GM20431 (cell line): Measurements from ENCODE around the gene PKMYT1.
"Not testable (repeated sequence)": the region's sequence is repeated elsewhere in the genome, so short reads cannot be mapped to it uniquely, and the experiment has no call there.

Source experiments
- in situ Hi-C: fragments of 300-500 bp; cut with MseI, MboI; formaldehyde crosslinking; loops from one replicate; pipeline ENCODE4 v1.15.0; 2020; ENCODE audit warnings: low sequenced_read_pairs; ENCODE audit not compliant: unreplicated experiment

The PKMYT1 gene

GRCh38 chr16:2942045-2942444 is 38.2 kb downstream of the PKMYT1 start:
- in situ Hi-C loops: no loop called here

- in situ Hi-C loops: no loop called here
These were observed 40.3 kb downstream of the PKMYT1 start for GRCh38 chr16:2939968-2940367.

- in situ Hi-C loops: no loop called here
These were observed 42.0 kb downstream of the PKMYT1 start for GRCh38 chr16:2938206-2938605.

GRCh38 chr16:2937170-2937569 is 43.1 kb downstream of the PKMYT1 start:
- in situ Hi-C loops: no loop called here

GRCh38 chr16:2936436-2937011 is 43.7 kb downstream of the PKMYT1 start:
- in situ Hi-C loops: no loop called here

GRCh38 chr16:2934450-2934849 is 45.8 kb downstream of the PKMYT1 start:
- in situ Hi-C loops: no loop called here

- in situ Hi-C loops: no loop called here
These were observed 46.5 kb downstream of the PKMYT1 start for GRCh38 chr16:2933701-2934100.

GRCh38 chr16:2933136-2933535 is 47.1 kb downstream of the PKMYT1 start:
- in situ Hi-C loops: no loop called here

- in situ Hi-C loops: not testable (repeated sequence)
These were observed 48.9 kb downstream of the PKMYT1 start for GRCh38 chr16:2931231-2931914.

- in situ Hi-C loops: no loop called here
These were observed 50.0 kb downstream of the PKMYT1 start for GRCh38 chr16:2930236-2930635.

- in situ Hi-C loops: loop anchor here (10.0 kb wide), 1 partner anchor 55 kb away; no protein-coding TSS in a partner anchor
These were observed 50.6 kb downstream of the PKMYT1 start for GRCh38 chr16:2929693-2930092.

- in situ Hi-C loops: loop anchor here (10.0 kb wide), 1 partner anchor 54 kb away; no protein-coding TSS in a partner anchor
These were observed 51.5 kb downstream of the PKMYT1 start for GRCh38 chr16:2928796-2929195.

- in situ Hi-C loops: loop anchor here (10.0 kb wide), 1 partner anchor 53 kb away; no protein-coding TSS in a partner anchor
These were observed 52.1 kb downstream of the PKMYT1 start for GRCh38 chr16:2928151-2928550.

GRCh38 chr16:2927010-2927646 is 53.1 kb downstream of the PKMYT1 start:
- in situ Hi-C loops: loop anchor here (10.0 kb wide), 1 partner anchor 52 kb away; no protein-coding TSS in a partner anchor

GRCh38 chr16:2926650-2926999 is 53.6 kb downstream of the PKMYT1 start:
- in situ Hi-C loops: loop anchor here (10.0 kb wide), 1 partner anchor 52 kb away; no protein-coding TSS in a partner anchor

- in situ Hi-C loops: loop anchor here (10.0 kb wide), 1 partner anchor 51 kb away; no protein-coding TSS in a partner anchor
These were observed 54.1 kb downstream of the PKMYT1 start for GRCh38 chr16:2925951-2926649.

GRCh38 chr16:2924901-2925755 is 55.1 kb downstream of the PKMYT1 start:
- in situ Hi-C loops: loop anchor here (10.0 kb wide), 1 partner anchor 50 kb away; no protein-coding TSS in a partner anchor

GRCh38 chr16:2923481-2923880 is 56.8 kb downstream of the PKMYT1 start:
- in situ Hi-C loops: loop anchor here (10.0 kb wide), 1 partner anchor 49 kb away; no protein-coding TSS in a partner anchor
